Fibroblast of skin of right biceps (primary cell): ENCODE results near the gene GALNS.

Source experiments
- DNase-seq: peaks from one replicate; pipeline ENCODE4 v3.0.0-alpha.2; 2013

Gene GALNS

GRCh38 chr16:88888461-88889387 lies 32.0 kb upstream of the GALNS start:
- DNase-seq, result no peak

GRCh38 chr16:88888057-88888456 lies 31.3 kb upstream of the GALNS start:
- no peak for DNase-seq

DNA sequence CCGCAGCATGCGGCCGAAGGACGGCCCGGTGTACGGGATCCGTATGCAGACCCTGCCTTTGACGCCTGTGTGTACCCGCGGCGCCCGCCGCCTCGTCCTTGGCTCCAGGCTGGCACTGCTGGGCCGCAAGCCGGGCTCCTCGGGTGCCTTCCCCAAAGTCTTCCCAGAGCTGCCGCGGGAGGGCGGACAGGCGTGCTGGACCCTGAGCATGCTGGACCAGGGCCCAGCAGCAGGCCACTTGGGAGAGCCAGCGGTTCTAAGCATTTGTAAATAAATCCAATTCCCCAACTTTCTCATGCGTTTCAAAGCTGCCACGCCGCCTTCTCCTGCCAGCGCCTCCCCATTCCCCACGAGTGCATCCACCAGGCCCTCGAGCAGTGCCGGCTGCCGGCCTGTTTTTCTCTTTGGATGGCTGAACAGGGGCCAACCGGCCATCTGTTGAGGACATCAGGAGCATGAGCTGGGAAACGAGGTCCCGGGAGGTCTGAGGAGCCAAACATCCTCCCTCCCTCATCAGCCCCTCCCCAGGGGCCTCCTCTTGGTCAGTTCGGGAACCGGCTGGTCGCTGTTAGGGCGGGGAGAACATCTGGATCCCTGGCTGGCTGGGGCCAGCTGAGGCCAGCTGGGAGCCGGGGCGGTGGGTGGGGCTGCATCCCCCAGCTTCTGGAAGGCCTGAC lies 30.2 kb upstream of the GALNS start:
- DNase-seq, result no peak

- no peak for DNase-seq
These were observed 29.7 kb upstream of the GALNS start for GRCh38 chr16:88886420-88886844.

DNA sequence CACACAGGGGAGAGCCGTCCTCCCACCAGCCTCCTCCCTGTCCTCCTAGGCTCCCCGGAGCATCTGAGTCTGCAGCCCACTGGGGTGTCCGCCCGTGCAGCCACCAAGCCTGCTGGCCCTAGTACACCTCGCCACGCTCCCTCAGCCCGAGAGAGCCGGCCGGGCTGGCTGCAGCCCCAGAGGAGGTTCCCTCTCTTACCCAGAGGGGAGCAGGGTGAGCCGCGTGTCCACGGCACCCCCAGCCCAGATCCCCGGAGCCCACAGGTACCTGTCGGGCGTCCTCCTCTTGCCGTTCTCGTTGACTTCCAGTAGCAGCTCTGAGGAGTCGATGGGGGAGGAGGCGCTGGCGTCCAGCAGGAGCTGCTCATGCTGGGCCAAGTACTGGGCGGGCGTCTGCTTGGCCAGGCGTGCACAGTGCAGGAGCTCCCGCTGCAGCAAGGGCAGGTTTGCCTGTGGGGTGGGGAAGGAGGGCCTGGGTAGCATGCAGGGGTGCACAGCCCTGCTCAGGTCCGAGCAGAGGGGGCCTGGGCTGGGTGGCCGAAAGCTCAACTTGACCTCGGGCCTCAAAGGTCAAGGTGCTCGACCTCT lies 29.0 kb upstream of the GALNS start:
- no peak for DNase-seq

DNA sequence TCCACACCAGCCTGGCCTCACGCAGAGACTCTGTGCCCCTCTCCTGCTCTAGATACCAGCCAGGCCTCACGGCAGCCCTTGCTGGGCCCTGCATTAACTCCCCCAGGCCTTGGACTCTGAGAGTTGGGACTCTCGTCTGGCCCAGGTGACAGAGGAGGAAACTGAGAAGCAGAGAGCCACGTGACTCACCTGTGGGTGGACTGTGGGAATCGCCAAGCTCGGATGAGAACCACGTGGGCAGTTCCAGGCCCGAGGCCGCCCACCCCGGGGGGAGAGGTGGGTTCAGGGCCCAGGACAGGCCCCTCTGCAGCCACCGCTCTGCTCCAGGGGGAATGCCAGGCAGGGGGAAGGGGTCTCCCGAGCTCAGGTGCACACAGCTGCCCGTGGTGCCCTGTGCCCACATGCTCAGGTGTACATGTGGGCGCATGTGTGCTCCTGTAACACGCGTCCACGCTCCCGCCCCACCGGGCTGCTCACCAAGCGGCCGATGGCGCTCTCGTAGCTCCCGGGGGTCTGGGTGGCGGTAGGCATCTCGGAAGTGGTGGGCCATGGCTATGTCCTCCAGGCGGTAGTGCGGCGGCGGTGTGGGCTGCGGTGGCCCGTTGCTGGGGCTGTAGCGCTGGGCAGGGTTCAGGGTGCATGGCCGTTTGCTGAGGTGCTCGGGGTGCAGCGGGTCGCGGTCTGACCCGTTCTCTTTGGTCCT lies 28.0 kb upstream of the GALNS start:
- DNase-seq, result no peak

DNA sequence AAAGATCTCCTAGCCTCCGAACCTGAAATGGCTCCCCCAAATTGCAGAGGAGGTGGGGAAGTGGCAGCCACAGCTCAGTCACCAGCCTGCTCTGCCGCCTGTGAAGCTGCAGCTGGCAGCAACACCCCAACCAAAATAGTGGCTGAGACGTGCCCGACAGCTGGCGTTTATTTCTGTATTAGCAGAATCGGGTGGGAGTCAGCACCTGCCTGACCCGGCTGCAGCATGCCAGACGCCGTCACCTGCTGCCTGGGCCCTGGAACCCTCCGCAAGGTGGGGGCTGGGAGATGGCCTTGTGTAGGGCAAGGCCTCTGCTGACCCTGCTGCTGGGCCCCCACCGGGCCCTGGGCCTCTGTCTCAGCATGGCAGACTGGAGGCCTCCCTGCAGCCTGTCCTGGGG lies 27.2 kb upstream of the GALNS start:
- no peak for DNase-seq

GRCh38 chr16:88883117-88883895 lies 26.6 kb upstream of the GALNS start:
- no peak for DNase-seq

DNA sequence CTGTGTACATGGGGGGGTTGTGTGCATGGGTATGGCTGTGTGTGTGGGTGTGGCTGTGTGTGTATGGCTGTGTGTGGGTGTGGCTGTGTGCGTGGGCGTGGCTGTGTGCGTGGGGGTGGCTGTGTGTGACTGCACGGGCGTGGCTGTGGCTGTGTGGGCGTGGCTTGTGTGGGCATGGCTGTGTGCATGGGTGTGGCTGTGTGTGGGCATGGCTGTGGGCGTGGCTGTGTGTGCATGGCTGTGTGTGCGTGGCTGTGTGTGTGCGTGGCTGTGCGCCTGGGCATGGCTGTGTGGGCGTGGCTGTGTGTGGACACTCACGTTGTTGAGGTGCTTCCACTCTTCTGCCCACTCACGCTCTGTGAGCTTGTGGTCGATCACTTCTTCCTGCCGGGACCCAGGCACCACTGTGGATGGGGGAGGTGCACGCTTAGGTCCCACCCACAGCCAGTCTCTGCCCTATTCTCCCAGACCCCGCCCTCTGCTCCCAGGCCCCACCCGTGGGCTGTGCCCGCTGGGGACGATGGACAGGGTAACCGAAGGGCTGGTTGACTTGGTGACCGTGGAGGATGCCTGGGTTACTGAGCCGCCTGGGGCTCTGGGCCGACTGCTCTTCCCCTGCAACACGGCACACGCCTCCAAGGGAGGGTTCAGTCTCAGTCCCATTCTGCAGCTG lies 25.7 kb upstream of the GALNS start:
- no peak for DNase-seq

- no peak for DNase-seq
These were observed 25.1 kb upstream of the GALNS start for GRCh38 chr16:88881675-88882357.

- DNase-seq, result no peak
These were observed 24.4 kb upstream of the GALNS start for GRCh38 chr16:88881007-88881615.

DNA sequence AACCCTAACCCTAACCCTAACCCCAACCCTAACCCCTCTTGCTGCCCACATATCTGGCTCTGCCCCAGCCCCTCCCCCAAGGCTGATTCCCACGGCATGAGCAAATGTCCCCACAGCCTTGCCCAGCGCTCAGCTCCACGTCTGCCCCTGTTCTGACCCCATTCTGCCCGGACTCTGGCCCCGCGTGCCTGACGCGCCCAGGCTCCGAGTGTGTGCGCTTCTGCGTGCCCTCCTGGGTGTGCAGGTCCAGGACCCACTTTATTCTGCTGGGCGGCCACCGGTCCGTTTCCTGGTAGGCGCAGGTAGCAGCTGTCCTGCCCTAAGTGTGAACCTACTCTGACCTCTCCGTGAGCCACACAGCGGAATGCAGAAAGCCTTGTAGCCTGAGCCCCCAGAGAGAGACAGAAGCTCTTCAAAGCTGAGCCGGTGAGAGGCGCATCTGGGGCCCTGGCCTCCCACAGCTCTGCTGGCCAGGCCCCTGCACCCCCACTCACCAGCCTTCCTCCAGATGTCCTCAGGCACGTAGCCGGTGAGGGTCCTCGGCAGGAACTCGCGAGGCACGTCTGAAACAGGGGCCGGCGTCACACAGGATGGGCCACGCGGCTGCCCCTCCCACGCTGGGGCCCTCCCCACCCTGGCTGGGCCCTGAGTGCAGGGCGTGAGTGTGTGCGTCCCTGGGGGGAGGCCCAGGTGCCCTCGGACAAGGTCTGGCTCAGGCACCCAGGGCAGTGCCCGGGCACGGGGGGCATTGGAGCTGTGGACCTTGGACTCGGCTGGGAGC lies 23.7 kb upstream of the GALNS start:
- no peak for DNase-seq

DNA sequence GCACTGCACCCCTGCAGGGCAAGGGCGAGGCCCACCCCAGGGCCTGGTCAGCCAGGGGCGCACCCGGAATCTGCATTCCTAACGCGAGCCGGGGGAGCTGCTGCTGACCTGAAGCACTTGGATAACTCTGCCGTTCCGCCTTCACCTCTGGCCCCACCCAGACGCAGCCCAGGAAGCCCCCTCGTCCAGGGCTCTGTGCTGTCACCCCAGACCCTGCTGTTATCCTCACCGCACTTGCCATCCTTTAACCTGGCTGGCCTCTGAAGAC lies 23.0 kb upstream of the GALNS start:
- no peak for DNase-seq

GRCh38 chr16:88878967-88879787 lies 22.4 kb upstream of the GALNS start:
- DNase-seq, result no peak

GRCh38 chr16:88878356-88878755 lies 21.6 kb upstream of the GALNS start:
- DNase-seq, result no peak

GRCh38 chr16:88877564-88878289 lies 21.0 kb upstream of the GALNS start:
- DNase-seq, result no peak

DNA sequence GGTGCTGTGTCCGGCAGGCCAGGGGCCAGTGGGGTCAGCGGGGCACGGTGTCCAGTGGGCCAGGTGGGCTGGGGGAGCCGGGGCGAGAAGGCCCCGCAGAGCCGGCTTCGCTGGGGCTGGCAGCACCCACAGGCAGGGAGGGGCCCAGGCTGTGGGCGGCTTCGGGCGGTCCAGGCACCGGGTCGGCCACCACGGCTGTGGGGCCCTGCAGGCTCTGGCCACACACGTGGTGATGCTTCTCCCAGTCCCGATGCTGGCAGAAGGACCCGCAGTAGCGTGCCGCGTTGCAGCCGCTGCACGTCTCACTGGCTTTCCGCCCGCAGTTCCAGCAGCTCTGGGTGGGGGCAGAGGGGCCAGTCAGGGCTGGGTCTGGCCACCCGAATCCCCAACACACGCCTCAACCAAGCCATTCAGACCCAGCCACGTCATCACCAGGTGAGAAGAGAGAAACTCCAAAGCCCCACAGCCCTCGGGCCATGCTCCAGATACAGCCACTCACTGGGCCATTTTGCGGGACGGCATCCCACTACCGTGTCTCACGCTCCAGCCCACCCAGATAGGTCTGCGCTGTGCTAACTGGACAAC lies 20.3 kb upstream of the GALNS start:
- no peak for DNase-seq

- DNase-seq, result no peak
These were observed 19.0 kb upstream of the GALNS start for GRCh38 chr16:88875703-88876234.
